GM18517 (cell line): ENCODE measurements around the gene CPZ.
"Not testable (repeated sequence)": the region's sequence is repeated elsewhere in the genome, so short reads cannot be mapped to it uniquely, and the experiment has no call there.

Experiments used
- ATAC-seq: cut with Tn5 transposase; IDR thresholded peaks from one replicate; pipeline ENCODE4 v1.9.1; 2021; ENCODE audit warnings: mild to moderate bottlenecking, moderate library complexity; ENCODE audit not compliant: unreplicated experiment

CPZ gene

DNA sequence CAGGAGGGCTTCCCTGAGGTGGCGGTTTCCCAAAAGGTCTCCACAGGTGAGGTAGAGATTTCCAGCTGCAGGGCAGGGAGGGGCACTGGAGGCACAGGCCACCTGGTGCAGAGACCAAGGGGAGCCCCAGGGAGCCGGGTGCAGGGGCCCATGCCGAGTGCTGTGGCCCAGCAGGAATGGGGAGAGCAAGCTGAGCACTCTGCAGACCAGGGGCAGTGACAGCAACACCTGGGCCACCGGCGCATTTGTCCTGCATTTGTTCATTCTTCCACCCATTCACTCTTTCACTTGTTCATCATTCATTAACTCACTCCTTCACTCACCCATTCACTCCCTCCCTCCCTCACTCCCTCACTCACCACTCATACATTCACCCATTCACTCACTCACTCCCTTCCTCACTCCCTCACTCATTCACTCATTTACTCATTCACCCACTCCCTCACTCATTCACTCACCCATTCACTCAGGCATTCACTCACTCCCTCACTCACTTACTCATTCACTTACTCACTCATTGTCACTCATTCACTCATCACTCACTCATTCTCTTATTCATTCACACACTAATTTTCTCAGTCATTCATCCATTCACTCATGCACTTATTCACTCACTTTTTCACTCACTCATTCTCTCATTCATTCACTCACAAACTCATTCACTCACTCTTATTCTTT lies 16.3 kb downstream of the CPZ start:
- no peak for ATAC-seq

DNA sequence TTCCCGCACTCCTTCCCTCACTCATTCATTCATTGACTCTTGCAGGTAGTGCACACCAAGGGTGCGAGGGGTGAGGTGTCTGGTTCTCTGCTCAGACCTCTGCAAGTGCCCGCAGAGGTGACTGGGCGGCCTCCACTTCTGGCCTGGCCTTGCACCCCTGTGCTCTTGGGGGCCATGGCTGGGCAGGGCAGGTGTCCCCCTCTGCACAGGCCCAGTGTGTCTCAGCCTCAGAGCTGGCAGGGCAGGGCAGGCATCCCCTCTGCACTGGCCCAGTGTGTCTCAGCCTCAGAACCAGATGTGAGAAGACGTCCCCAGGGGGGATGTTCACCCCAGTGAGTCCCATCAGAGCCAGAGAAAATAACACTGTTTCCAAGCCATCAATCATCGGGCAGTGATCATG lies 16.8 kb downstream of the CPZ start:
- no peak for ATAC-seq

DNA sequence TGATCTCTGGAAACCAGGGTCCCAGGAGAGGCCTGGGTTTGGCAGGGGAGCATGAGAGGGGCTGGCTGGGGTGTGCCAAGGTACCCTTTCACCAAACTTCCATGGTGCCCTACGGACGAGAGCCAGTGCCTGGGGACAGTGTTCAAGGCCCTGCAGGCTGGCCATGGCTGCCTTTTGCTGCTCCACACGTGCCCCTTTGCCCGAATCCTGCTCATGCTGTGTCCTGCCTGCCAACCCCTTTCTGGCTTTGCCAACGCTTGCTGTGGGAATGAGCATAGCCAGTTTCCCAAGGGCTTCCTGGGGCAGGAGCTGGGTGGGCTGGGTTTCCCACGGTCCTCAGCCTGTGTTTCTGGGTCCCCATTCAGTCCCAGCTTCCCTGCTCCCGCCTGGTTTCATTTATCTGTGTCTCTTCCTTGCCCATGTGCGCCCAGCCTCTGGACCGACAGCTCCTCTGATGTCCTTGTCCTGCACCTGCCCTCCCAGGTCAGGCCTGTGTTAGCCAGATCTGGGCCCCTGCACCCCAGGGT lies 17.3 kb downstream of the CPZ start:
- ATAC-seq, result no peak

DNA sequence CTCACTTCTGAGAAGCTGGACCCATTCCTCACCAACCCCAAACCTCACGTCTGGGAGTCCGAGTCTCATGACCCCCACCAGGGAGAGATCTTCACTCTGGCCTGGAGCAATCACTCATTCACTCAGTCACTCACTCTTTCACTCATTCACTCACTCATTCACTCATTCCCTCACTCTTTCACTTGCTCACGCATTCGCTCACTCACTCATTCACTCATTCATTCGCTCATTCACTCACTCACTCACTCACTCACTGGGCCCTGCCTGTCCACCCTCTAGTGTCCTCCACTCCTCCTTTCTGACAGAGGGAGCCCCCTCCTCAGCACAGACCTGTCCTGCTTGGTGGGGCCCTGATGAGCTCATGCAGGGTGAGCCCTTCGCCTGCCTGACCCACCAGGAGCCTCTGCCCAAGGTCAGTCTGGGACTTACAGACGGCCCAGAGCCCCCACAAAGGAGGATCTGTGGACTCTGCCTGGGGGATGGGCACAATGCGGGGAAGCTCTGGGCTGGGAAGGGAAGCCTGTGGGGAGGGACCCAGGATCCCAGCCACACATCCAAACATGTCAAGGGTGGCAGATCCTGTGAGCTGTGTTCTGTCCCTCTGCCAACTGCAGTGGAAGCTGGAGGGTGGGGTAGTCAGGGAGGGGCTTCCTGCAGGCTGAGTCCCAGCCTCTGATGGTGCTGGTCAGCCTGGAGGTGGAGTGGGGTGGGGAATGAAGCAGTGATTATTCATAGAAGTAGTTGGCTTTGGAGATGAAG lies 18.5 kb downstream of the CPZ start:
- ATAC-seq, result no peak

DNA sequence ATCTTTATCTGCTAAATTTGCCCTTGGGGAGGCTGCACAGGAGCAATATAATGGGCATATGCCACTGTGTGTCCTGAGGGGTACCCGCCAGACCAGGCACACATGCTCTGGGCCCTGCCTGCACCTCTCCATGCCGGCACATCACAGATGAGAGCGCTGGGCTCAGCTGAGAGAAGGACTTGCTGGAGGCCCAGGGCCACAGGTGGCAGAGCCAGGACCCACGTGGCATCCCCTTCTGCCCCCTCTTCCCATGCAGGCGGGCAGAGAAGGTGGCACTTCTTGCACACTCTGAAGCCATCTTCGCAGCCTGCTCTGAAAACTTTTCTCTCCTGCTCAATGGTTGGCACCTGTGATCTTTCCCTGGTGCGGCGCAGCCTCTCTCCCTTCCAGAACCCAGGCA lies 20.1 kb downstream of the CPZ start:
- ATAC-seq, result no peak

DNA sequence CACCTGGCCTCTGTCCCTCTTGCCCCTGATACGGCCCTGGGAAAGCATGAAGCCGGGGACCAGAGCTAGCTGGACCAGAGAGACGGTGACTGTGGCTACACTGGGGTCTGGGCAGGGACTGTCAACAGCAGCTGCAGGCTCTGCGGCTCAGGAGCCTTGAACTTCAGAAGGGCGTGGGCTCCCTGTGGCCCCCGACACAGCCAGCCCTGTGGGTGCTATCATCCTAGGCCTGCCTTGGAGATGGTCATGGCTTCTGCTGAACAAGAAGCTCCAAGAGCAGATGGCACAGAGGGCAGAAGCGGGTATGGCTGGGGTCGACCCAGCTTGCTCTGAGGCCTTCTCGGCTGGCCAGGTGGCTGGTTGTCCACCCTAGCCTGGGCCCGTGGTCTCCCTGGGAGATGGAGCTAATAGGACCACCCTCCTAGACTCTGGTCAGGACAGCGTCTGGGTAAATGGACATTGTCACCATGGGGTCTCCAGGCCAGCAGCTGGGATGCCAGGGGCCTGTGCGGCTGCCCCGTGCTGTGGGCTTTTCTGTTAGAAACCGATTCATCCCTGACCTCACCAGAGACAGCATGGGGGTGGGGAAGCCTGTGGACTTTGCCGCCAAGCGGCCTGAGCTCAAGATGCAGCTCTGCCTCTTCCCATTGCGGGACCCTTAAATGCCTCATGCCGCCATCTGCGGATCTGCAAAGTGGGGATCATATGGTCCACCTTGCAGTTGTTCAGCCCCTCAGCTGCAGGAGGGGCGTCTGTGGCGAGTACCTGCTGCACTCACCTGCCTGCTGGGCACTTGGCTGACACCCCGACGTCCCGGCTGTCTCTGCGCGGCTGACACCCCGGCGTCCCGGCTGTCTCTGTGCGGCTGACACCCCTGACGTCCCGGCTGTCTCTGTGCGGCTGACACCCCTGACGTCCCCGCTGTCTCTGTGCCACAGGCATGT lies 21.1 kb downstream of the CPZ start:
- ATAC-seq, result no peak

DNA sequence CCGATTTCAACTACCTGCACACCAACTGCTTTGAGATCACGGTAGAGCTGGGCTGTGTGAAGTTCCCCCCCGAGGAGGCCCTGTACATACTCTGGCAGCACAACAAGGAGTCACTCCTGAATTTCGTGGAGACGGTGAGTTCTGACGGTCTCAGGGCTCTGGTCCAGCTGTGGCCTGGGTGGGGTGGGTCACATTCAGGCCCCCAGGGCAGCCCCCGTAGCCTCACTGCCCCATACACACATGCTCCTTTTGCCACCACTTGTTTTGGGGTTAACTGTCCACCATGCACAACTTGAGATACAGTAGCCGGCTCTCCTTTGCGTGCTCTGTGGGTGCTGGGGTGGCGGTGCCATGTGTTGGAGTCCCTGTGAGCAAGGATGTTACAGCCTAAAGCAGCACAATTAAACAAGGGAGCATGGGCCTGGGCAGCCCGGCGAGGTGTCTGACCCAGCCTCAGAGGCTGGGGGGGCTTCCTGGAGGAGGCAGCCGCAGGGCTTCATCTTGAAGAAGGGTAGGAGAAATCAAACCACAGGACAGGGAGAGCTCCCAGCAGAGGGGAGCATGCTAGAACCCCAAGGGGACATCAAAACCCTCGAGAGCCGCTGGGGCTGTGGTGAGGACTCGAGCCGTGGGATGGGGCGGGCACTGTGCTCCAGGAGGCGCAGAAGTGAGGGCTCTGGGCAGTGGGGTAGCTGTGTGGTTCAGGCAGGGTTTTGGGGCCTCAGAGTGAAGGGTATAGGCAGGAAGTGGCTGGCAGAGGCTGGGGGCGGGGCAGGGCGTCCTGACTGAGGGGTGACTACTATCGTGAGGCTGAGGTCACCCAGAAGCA lies 22.0 kb downstream of the CPZ start:
- ATAC-seq, result no peak

DNA sequence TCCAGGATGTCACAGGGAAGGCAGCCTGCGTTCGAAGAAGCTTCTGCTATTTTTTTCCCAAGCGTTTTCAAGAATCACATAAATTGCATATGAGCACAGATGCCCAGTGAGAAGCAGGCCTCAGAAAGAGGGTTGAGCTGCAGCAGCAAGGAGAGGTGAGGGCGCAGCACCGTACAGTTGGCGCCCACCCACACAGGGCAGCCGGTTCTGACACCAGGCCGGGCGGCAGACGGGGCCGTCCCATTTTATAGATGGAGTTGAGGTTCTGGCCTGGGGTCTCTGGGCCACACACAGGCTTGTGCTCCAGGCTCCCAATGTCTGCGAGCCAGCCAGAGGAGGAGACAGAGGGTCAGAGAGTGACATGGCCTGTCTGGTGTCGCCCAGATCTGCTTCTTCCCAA lies 22.8 kb downstream of the CPZ start:
- no peak for ATAC-seq

DNA sequence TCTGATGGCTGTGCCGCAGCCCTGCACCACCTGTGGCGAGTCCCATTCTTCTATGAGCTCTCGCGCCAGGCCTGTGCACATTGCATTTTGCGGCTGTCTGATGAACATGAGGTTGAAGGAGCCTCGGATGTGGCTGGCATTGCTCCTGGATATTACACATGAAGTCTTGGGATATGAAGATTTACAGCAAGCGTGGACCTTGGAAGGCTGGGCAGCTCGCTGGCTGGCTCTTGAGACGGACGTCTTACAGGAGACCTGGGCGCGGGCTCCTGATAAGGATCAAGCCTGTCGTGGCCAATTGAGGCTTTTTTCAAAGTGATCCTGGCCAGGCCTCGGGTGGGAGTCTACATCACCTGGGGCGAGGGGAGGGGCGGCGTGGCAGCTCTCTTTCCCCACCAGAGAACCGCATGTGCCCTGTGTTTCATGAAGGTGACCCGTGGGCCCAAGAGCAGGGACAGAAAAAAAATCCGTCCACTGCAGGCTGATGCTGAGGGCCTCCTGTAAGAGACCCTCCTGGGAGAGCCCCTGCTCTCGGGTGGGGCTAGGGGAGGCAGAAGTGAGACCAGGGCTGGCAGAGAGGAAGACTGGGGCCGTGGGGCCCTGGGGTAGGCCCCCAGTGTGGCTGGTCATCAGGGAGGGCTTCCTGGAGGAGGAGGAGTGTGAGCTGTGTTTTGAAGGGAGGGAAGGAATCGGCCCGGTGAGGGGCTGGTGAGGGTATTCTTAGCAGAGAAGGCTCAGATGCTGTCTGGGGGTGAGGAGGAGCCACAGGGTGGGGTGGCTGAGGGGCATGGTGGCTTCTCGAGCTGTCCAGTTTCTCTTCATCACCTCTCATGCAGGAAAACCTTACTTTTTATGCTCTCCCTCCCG lies 23.6 kb downstream of the CPZ start:
- no peak for ATAC-seq

DNA sequence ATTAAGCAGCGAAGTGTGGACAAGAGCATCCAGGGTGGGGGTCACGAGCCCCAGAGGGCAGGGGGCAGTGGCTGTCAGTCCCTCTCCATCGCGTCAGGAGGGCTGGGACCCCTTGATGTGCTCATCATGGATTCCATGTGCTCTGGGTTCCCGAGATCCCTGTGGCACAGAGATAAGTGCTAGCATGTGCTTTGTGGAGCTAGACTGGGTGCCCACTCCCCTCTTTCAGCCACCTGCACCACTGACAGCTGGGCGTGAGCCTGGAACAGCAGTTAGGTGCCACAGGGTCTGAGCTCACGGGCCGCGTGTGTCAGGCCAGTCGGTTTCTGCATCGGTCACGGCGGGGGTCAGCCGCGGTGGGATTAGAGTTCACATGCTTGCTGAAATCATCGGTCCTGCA lies 24.3 kb downstream of the CPZ start:
- no peak for ATAC-seq

DNA sequence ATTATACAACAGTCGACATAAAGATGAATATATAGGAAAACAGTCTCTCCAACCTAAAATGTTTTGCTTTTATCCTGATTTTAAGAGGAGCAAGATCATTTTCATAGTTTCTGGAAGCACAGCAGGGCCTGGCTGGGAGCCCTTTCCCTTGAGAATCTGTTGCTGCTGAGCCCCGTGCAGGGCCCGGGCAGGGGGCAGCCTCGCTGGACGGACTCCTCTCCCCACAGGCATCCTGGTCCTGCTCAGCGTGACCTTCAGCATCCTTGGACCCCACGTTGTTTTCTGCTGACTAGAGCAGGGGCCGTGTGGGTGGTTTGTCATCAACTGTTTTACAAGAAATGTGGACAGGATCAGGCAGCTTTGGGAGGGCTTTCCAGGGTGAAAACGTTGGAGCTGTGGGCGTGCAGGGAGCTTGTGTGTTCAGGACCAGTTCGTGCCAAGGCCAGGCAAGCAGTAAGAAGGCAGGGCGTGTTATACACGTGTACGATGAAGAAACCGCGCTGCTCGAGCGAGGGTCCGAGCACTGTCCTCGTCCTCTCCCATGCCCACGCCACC lies 25.0 kb downstream of the CPZ start:
- ATAC-seq, result no peak

DNA sequence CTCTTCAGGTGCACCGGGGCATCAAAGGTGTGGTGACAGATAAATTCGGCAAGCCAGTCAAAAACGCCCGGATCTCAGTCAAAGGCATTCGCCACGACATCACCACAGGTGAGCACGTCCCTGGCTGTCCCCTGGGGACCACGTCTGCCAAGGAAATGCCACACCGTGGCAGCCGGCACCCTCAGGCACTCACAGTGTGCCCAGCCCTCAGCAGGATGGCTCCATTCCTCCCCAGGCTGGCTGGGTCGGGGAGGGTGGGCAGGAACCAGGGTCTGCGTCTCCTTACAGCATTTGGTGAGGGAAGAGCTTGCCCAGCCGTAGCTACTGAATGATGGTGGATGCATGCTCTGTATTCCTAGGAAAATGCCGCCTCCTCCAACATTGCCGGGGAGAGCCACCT lies 25.9 kb downstream of the CPZ start:
- no peak for ATAC-seq

DNA sequence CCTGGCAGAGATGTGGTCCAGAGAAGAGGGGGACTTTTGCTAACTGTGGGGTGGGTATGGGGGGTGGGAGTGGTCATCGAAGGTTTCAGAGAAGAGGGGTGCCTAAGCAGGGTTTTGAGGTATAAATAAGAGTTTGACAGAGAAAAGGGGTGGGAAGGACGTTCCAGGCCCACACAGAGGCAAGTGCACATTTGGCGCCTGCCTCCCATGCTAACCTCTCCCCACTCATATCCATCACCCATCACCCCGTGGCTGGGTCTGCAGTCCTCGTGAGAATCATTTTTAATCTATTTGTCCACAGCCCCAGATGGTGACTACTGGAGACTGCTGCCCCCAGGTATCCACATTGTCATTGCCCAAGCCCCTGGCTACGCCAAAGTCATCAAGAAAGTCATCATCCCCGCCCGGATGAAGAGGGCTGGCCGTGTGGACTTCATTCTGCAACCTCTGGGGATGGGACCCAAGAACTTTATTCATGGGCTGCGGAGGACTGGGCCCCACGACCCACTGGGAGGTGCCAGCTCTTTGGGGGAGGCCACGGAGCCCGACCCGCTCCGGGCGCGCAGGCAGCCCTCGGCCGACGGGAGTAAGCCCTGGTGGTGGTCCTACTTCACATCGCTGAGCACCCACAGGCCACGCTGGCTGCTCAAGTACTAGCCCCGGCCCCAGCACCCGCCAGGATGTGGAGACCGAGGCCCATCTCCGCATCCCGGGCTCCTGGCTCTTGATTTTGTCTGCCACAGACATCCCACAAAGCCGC lies 26.6 kb downstream of the CPZ start:
- ATAC-seq, result no peak

DNA sequence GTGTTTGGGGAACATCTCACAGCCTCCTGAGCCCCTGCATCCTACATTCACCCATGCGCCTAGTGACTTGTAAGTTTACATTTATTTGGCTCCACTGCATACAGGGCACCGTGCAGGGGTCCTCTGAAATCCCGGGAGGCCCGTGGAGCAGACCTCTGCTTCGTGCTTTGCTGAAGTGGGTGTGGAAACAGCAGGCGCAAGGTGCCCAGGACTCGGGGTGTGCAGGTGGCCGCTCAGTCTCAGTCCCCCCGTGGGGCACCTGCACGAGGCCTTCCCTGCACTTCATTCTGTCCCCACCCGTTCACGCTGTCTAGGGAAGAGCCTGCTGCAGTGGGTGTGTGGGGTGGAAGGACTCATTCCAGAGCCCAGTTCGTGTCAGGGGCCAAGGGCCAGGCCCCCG lies 28.6 kb downstream of the CPZ start:
- not testable (repeated sequence) for ATAC-seq

DNA sequence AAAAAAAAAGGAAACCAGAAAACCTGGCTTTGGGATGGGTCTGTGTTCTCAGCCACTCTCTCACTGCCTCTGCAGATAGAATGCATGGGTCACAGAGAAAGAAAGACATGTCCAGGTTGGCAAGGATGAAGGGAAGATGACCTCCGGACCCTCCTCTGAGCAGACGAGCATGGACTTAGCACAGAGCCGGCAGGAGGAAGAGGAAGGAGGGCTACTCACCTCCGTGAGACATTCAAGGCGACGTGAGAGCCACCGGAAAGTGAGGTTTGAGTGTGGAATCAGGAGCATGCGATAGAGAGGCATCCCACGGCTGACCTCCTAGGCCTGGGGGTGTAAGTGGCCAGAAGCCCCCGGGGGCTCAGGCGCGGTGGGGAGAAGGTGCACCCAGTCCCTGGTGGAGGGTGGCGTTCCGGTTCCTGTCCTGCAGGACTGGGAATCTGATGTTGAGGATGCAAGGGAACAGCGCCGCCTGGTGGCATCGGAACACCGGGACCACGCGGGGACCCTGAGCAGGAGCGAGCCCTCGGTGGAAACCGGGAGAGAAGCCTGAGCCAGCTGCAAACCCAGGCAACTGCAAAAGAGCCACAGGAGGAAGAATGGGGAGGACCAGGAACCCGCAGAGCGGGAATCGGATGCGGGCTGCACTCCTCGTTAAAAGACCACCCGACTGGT lies 32.2 kb downstream of the CPZ start:
- ATAC-seq, result not testable (repeated sequence)

DNA sequence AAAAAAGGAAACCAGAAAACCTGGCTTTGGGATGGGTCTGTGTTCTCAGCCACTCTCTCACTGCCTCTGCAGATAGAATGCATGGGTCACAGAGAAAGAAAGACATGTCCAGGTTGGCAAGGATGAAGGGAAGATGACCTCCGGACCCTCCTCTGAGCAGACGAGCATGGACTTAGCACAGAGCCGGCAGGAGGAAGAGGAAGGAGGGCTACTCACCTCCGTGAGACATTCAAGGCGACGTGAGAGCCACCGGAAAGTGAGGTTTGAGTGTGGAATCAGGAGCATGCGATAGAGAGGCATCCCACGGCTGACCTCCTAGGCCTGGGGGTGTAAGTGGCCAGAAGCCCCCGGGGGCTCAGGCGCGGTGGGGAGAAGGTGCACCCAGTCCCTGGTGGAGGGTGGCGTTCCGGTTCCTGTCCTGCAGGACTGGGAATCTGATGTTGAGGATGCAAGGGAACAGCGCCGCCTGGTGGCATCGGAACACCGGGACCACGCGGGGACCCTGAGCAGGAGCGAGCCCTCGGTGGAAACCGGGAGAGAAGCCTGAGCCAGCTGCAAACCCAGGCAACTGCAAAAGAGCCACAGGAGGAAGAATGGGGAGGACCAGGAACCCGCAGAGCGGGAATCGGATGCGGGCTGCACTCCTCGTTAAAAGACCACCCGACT lies 37.8 kb downstream of the CPZ start:
- ATAC-seq, result not testable (repeated sequence)

DNA sequence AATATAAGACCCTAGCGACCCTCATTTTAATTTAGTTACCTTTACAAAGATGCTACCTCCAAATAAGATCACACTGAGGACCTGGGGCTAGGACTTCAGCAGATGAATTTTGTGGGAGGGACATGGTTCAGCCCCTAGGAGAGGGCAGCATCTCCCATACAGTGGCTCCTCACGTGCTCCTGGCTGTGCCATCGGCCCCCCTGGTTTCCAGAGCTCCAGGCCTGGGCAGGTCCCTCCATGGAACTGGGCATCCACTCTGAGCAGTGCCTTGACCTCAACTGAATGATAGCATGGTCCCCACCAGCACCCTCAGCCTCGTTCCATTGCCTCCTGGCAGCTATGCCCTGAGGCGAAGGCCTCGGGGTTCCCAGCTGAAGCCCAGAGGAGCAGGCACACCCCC lies 39.3 kb downstream of the CPZ start:
- not testable (repeated sequence) for ATAC-seq
